ENCODE measurements around the gene TUBB. TPM values are rescaled to one million over a fixed set of nuclear protein-coding genes. Genes with fewer than 3 reads are reported as not detected.

TUBB gene
- total and polyA plus RNA-seq, 4 donors = 99.5 to 324 (median 227) TPM

DNA sequence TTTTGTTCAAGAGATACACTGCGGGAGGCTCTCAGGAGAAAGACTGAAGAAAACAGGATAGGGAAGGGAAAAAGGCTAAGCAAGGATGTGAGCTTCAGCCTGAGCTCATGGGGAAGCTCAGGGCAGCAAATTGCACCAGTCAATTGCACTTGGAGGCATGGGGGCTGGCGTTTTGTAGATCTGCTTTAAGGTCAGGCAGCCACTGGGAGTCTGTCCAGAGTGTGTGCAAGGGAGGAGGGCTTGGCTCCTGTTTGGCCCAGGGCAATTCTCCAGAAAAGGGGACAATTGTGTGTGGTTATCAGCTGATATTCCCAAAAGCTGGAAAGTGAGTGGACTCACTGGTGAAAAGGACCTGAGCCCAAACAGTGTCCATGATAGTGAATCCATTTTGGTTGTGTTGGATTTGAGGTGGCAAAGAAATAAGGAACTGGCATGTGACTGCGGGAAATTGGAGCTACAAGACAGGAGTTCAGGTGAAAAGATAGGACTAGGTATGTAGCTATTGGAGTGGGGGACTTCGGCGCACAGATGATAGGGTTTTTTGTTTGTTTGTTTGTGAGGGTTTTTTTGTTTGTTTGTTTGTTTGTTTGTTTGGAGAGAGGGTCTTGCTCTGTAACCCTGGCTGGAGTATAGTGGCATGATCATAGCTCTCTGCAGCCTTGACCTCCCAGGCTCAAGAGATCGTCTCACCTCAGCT is 46.5 kb downstream of the TUBB start:
- Histone ChIP-seq H3K4me1 (ENCODE audit: control insufficient read depth in 1 of 2, insufficient read depth in 2 of 2, low read length in 2 of 2) (peaks cover 0 to 4% of the 10 kb centered on the region in 2 donors), H3K9me3 (ENCODE audit: control insufficient read depth, low read length) (no peaks in the 10 kb centered on the region), H3K36me3 (ENCODE audit: control insufficient read depth in 1 of 2, insufficient read depth in 2 of 2, low read length in 1 of 2) (no peaks in the 10 kb centered on the region), H3K27ac (ENCODE audit: low read depth in 1 of 2, low read length in 2 of 2) (no peak overlapping the region), H3K27me3 (ENCODE audit: control insufficient read depth in 1 of 2, insufficient read depth in 2 of 2, low read length in 1 of 2) (no peaks in the 10 kb centered on the region), H3K4me3 (ENCODE audit: low read length in 2 of 2) (no peak overlapping the region)
- WGBS, 2 donors = 88% methylated on average over 6 of the region's 6 CpGs
- intact Hi-C loops (cut with DNase I) = no loop called here
- DNase-seq = peak in 1 of 2 donors; percentile 23
- ATAC-seq (ENCODE audit: low FRiP score) = no peak

DNA sequence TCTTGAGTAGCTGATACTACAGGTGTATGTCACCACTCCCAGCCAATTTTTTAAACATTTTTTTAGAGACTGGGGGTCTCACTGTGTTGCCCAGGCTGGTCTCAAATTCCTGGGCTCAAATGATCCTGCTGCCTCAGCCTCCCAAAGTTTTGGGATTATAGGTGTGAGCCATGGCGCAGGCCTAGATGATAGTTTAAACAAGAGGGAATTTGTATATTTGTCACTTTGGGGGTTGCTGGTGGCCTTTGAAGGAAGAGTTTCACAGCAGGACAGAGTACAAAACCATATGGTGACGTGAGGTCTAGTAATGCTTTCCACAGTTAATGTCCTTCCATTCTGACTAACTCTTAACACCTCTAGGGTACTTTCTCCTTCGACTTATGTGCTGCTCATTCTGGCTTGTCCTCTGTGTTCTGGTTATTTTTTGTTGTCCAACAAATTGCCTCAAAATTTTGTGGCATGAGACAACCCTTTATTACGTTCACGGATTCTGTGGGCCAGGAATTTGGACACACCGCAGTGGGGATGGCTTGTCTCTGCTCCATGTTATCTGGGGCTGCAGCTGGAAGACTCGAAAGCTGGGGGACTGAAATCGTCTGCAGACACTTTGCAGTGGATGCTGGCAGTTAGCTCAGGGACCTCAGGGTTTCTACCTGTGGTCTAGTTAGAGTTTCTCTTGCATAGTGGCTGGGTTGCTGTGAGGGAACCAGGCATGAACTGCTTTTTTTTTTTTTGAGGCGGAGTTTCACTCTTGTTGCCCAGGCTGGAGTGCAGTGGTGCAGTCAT is 47.2 kb downstream of the TUBB start:
- 93 to 94% methylated on average over 9 of the region's 9 CpGs for WGBS, 2 donors
- DNase-seq (peak in 1 of 2 donors; percentile 12), ATAC-seq (ENCODE audit: low FRiP score) (no peak)
- no peaks in the 10 kb centered on the region for H3K9me3 ChIP-seq (ENCODE audit: control insufficient read depth, low read length)
- H3K36me3 ChIP-seq (ENCODE audit: control insufficient read depth in 1 of 2, insufficient read depth in 2 of 2, low read length in 1 of 2) = no peaks in the 10 kb centered on the region
- H3K27ac ChIP-seq (ENCODE audit: low read depth in 1 of 2, low read length in 2 of 2) = no peak overlapping the region
- intact Hi-C loops (cut with DNase I) = no loop called here
- peaks cover 0 to 4% of the 10 kb centered on the region in 2 donors for H3K4me1 ChIP-seq (ENCODE audit: control insufficient read depth in 1 of 2, insufficient read depth in 2 of 2, low read length in 2 of 2)
- H3K4me3 ChIP-seq (ENCODE audit: low read length in 2 of 2) = no peak overlapping the region
- H3K27me3 ChIP-seq (ENCODE audit: control insufficient read depth in 1 of 2, insufficient read depth in 2 of 2, low read length in 1 of 2) = no peaks in the 10 kb centered on the region

DNA sequence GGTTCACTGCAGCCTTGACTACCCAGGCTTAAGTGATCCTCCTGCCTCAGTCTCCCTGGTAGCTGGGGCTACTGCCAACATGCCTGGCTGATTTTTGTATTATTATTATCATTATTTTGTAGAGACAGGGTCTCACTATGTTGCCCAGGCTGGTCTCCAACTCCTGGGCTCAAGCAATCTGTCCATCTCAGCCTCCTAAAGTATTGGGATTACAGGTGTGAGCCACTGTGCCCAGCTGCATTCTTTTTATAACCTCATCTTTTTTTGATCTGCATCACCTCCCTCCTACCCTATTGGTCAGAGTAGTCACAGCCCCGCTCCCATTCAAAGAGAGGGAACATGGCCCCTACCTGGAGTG is 47.8 kb downstream of the TUBB start:
- Histone ChIP-seq H3K27ac (ENCODE audit: low read depth in 1 of 2, low read length in 2 of 2) (no peak overlapping the region), H3K9me3 (ENCODE audit: control insufficient read depth, low read length) (no peaks in the 10 kb centered on the region), H3K4me1 (ENCODE audit: control insufficient read depth in 1 of 2, insufficient read depth in 2 of 2, low read length in 2 of 2) (peaks cover 0 to 4% of the 10 kb centered on the region in 2 donors), H3K36me3 (ENCODE audit: control insufficient read depth in 1 of 2, insufficient read depth in 2 of 2, low read length in 1 of 2) (no peaks in the 10 kb centered on the region), H3K27me3 (ENCODE audit: control insufficient read depth in 1 of 2, insufficient read depth in 2 of 2, low read length in 1 of 2) (no peaks in the 10 kb centered on the region), H3K4me3 (ENCODE audit: low read length in 2 of 2) (no peak overlapping the region)
- DNase-seq = no peak
- 100% methylated on average over 1 of the region's 1 CpG for WGBS, 2 donors
- ATAC-seq (ENCODE audit: low FRiP score) = no peak
- intact Hi-C loops (cut with DNase I) = no loop called here

DNA sequence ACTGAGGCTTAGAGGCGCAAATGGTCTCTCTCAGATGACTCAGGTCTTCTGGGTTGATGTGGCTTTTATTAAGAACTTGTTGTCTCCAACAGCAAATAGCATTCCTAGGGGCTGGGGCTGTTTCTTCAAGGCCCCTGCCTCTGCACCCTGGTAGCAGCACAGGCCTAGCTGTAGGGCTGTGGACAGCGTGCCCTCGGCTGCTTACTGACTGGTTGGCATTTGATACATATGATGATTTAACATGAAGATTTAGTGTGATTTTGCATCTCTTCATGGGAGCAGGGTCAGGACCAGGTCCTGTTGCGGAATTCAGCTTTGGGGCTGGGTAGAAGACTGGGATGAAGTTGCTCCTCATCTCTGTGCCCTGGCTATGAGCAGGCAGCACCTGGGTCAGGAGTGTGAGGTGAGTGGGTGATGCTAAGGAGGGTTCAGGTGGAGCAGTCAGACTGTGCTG is 48.5 kb downstream of the TUBB start:
- no peaks in the 10 kb centered on the region for H3K27me3 ChIP-seq (ENCODE audit: control insufficient read depth in 1 of 2, insufficient read depth in 2 of 2, low read length in 1 of 2)
- H3K27ac ChIP-seq (ENCODE audit: low read depth in 1 of 2, low read length in 2 of 2) = no peak overlapping the region
- DNase-seq = peak in 1 of 2 donors; percentile 67
- peak; percentile 6 for ATAC-seq (ENCODE audit: low FRiP score)
- intact Hi-C loops (cut with DNase I) = no loop called here
- no peak overlapping the region for H3K4me3 ChIP-seq (ENCODE audit: low read length in 2 of 2)
- H3K9me3 ChIP-seq (ENCODE audit: control insufficient read depth, low read length) = no peaks in the 10 kb centered on the region
- peaks cover 0 to 4% of the 10 kb centered on the region in 2 donors for H3K4me1 ChIP-seq (ENCODE audit: control insufficient read depth in 1 of 2, insufficient read depth in 2 of 2, low read length in 2 of 2)
- 97 to 98% methylated on average over 4 of the region's 4 CpGs for WGBS, 2 donors
- no peaks in the 10 kb centered on the region for H3K36me3 ChIP-seq (ENCODE audit: control insufficient read depth in 1 of 2, insufficient read depth in 2 of 2, low read length in 1 of 2)

GRCh38 chr6:30769088-30769852 is 49.1 kb downstream of the TUBB start:
- Histone ChIP-seq H3K36me3 (ENCODE audit: control insufficient read depth in 1 of 2, insufficient read depth in 2 of 2, low read length in 1 of 2) (no peaks in the 10 kb centered on the region), H3K9me3 (ENCODE audit: control insufficient read depth, low read length) (no peaks in the 10 kb centered on the region), H3K4me3 (ENCODE audit: low read length in 2 of 2) (no peak overlapping the region), H3K4me1 (ENCODE audit: control insufficient read depth in 1 of 2, insufficient read depth in 2 of 2, low read length in 2 of 2) (peaks cover 0 to 4% of the 10 kb centered on the region in 2 donors), H3K27ac (ENCODE audit: low read depth in 1 of 2, low read length in 2 of 2) (peak overlapping the region in 1 of 2 donors; percentile 66), H3K27me3 (ENCODE audit: control insufficient read depth in 1 of 2, insufficient read depth in 2 of 2, low read length in 1 of 2) (no peaks in the 10 kb centered on the region)
- peak; percentile 81 for ATAC-seq (ENCODE audit: low FRiP score)
- DNase-seq = peak; percentile 84 to 91
- intact Hi-C loops (cut with DNase I) = no loop called here
- 27 to 35% methylated on average over 16 of the region's 16 CpGs for WGBS, 2 donors

DNA sequence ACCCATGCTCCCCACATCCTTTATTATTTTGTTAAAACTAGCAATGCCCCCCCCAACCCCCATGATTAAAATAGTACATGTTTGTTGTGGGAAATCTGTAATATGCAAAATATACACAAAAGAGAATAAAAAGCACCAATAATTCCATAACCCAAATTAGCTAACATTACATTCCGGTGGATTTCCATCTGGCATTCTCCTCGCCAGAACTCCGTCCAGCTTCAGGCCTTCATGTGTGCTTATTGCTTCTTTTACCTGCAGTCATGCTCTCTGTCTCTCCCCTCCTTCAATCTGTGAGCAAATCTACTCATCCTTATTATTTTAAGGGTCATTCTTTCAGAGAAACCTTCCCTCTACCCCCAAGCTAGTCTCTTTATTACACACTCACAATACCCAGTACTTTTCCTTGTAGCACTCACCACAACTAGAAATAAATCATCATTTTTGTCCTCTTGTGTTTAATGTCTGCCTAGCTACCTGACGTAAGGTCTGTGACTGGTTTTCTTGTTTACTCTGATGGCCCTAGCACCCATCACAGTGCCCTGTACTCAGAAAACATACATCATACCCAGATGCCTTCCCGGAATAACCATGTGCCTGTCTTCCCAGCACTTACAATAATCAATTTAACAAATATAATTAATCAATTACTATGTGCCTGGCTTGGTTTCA is 49.8 kb downstream of the TUBB start:
- Histone ChIP-seq H3K9me3 (ENCODE audit: control insufficient read depth, low read length) (no peaks in the 10 kb centered on the region), H3K27me3 (ENCODE audit: control insufficient read depth in 1 of 2, insufficient read depth in 2 of 2, low read length in 1 of 2) (no peaks in the 10 kb centered on the region), H3K4me1 (ENCODE audit: control insufficient read depth in 1 of 2, insufficient read depth in 2 of 2, low read length in 2 of 2) (peaks cover 0 to 4% of the 10 kb centered on the region in 2 donors), H3K4me3 (ENCODE audit: low read length in 2 of 2) (no peak overlapping the region), H3K36me3 (ENCODE audit: control insufficient read depth in 1 of 2, insufficient read depth in 2 of 2, low read length in 1 of 2) (no peaks in the 10 kb centered on the region), H3K27ac (ENCODE audit: low read depth in 1 of 2, low read length in 2 of 2) (peak overlapping the region in 1 of 2 donors; percentile 52)
- intact Hi-C loops (cut with DNase I) = no loop called here
- no peak for ATAC-seq (ENCODE audit: low FRiP score)
- DNase-seq = no peak
- 39 to 53% methylated on average over 5 of the region's 5 CpGs for WGBS, 2 donors

GRCh38 chr6:30770592-30770991 is 50.4 kb downstream of the TUBB start:
- H3K9me3 ChIP-seq (ENCODE audit: control insufficient read depth, low read length) = no peaks in the 10 kb centered on the region
- DNase-seq = no peak
- H3K4me3 ChIP-seq (ENCODE audit: low read length in 2 of 2) = no peak overlapping the region
- ATAC-seq (ENCODE audit: low FRiP score) = no peak
- no peaks in the 10 kb centered on the region for H3K36me3 ChIP-seq (ENCODE audit: control insufficient read depth in 1 of 2, insufficient read depth in 2 of 2, low read length in 1 of 2)
- H3K27me3 ChIP-seq (ENCODE audit: control insufficient read depth in 1 of 2, insufficient read depth in 2 of 2, low read length in 1 of 2) = no peaks in the 10 kb centered on the region
- H3K4me1 ChIP-seq (ENCODE audit: control insufficient read depth in 1 of 2, insufficient read depth in 2 of 2, low read length in 2 of 2) = peaks cover 0 to 4% of the 10 kb centered on the region in 2 donors
- H3K27ac ChIP-seq (ENCODE audit: low read depth in 1 of 2, low read length in 2 of 2) = no peak overlapping the region
- 95 to 98% methylated on average over 3 of the region's 3 CpGs for WGBS, 2 donors
- intact Hi-C loops (cut with DNase I) = no loop called here

DNA sequence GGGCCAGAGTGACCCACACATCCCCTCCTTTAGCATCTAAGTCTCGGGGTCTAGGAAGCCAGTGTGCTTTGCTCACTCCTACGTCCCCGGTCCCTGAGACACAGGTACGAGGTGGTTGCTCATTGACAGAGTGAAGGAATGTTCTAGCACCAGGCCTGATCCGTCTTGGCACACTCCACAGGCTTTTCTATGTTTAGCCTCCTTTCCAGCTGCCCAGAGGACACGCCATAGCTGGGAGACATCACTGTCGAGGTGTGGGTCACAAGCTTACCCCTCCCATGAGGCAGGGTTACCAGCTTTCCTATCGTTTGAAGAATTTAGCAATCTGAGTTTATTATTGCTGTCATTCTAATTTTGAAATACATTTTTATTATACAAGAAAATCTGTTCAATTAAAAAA is 54.5 kb downstream of the TUBB start:
- H3K36me3 ChIP-seq (ENCODE audit: control insufficient read depth in 1 of 2, insufficient read depth in 2 of 2, low read length in 1 of 2) = no peaks in the 10 kb centered on the region
- H3K4me1 ChIP-seq (ENCODE audit: control insufficient read depth in 1 of 2, insufficient read depth in 2 of 2, low read length in 2 of 2) = peaks cover 0 to 1% of the 10 kb centered on the region in 2 donors
- peak overlapping the region in 1 of 2 donors; percentile 81 for H3K27ac ChIP-seq (ENCODE audit: low read depth in 1 of 2, low read length in 2 of 2)
- DNase-seq = no peak
- 46 to 47% methylated on average over 8 of the region's 8 CpGs for WGBS, 2 donors
- ATAC-seq (ENCODE audit: low FRiP score) = no peak
- intact Hi-C loops (cut with DNase I) = no loop called here
- H3K4me3 ChIP-seq (ENCODE audit: low read length in 2 of 2) = no peak overlapping the region
- H3K9me3 ChIP-seq (ENCODE audit: control insufficient read depth, low read length) = no peaks in the 10 kb centered on the region
- no peaks in the 10 kb centered on the region for H3K27me3 ChIP-seq (ENCODE audit: control insufficient read depth in 1 of 2, insufficient read depth in 2 of 2, low read length in 1 of 2)

Measured in aorta (tissue), 5 donors.